Mucosa of descending colon (tissue), 3 donors: Measurements from ENCODE around the gene CSTB. TPM values are rescaled to one million over a fixed set of nuclear protein-coding genes. Genes with fewer than 3 reads are reported as not detected.

Experiments
- ATAC-seq: fragments of 200-7000 bp; cut with Tn5 transposase; one replicate; pipeline ENCODE4 v1.9.1; 2020; ENCODE audit warnings: mild to moderate bottlenecking, moderate library complexity
- DNase-seq, 3 donors: peaks; one replicate each; pipeline ENCODE4 v3.0.0-alpha.2; 2020
- H3K36me3 ChIP-seq: fragments of 200-600 bp; one replicate; pipeline ENCODE4 v1.8.0; 2021; ENCODE audit warnings: low read depth, mild to moderate bottlenecking
- H3K4me1 ChIP-seq: fragments of 200-600 bp; one replicate; pipeline ENCODE4 v1.8.0; 2021; ENCODE audit warnings: low read depth, mild to moderate bottlenecking
- H3K4me3 ChIP-seq: fragments of 200-600 bp; one replicate; pipeline ENCODE4 v1.8.0; 2021; ENCODE audit warnings: mild to moderate bottlenecking
- H3K9me3 ChIP-seq: fragments of 200-600 bp; one replicate; pipeline ENCODE4 v1.8.0; 2021; ENCODE audit warnings: mild to moderate bottlenecking
- intact Hi-C, 2 donors: fragments of 100-400 bp; cut with DNase I in 1 of 2; cut with micrococcal nuclease in 1 of 2; formaldehyde crosslinking; loops; one replicate each; pipeline versions ENCODE4 v1.11.0 to v1.11.1; 2022; cut with DNase I, micrococcal nuclease
- total RNA-seq, 3 donors: library from RNA; stranded (reverse); fragmentation: NEBNext Ultra II Directional in 2 of 3; extraction: Animal tissue kit (Norgen Biotek cat#: 25700) in 2 of 3; gene quantifications; one replicate each; pipeline versions ENCODE4 v1.2.1 to v1.2.4, GENCODE V29; 2021 to 2023
- TF ChIP-seq, protein P1 (sequence below): fragments of 200-600 bp; IDR thresholded peaks from one replicate; pipeline ENCODE4 v1.8.0; 2022; ENCODE audit warnings: antibody characterized with exemption, mild to moderate bottlenecking
- donor health status: DM: no; HTN: no; CAD: no; lungs with moderate emphysema.
- donor health status: DM: no; HTN: no; CAD: no.
- donor health status: DM: no; HTN: yes; CAD: no.

The CSTB gene
- total RNA-seq, 3 donors from 2014 or later: 36.2 to 64.5 (median 56.8) TPM

DNA sequence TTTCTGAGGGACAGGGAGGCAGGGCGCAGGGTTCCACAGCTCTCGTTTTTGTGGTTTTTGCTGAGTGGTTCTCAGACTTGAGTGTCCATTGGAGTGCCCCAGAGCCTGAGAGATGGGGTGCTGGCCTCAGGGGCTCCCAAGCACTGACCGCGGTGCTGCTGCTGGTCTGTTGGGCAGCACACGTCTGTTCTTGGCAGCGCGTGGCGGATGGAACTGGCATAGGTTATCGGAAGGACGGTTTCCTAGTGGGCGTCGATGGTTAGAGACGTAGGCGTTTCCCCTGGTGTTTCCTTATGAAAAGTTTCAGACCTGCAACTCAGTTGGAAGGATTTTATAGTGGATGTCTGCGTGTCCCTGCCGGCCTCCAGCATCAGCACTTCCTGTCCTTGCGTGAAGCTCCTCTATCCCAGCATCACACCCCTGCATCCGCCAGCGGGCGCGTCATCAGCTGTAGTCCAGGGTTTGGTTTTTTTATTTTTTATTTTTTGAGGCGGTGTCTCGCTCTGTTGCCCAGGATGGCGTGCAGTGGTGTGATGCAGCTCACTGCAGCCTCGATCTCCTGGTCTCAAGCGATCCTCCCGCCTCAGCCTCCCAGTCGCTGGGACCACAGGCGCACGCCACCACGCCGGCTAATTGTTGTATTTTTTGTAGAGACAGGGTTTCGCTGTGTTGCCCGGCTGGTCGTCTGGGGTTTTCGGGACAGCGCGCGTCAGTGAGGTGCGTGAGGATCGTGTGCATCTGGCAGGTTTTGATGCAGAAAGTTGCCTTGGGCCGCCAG is 25.1 kb upstream of the CSTB start:
- ATAC-seq (no peak), DNase-seq (no peak)
- Histone ChIP-seq H3K36me3 (peaks cover 14% of the 10 kb centered on the region), H3K9me3 (no peaks in the 10 kb centered on the region), H3K4me1 (no peaks in the 10 kb centered on the region), H3K4me3 (no peak overlapping the region)
- intact Hi-C loops: no loop called here
- TF ChIP-seq, protein P1, sequence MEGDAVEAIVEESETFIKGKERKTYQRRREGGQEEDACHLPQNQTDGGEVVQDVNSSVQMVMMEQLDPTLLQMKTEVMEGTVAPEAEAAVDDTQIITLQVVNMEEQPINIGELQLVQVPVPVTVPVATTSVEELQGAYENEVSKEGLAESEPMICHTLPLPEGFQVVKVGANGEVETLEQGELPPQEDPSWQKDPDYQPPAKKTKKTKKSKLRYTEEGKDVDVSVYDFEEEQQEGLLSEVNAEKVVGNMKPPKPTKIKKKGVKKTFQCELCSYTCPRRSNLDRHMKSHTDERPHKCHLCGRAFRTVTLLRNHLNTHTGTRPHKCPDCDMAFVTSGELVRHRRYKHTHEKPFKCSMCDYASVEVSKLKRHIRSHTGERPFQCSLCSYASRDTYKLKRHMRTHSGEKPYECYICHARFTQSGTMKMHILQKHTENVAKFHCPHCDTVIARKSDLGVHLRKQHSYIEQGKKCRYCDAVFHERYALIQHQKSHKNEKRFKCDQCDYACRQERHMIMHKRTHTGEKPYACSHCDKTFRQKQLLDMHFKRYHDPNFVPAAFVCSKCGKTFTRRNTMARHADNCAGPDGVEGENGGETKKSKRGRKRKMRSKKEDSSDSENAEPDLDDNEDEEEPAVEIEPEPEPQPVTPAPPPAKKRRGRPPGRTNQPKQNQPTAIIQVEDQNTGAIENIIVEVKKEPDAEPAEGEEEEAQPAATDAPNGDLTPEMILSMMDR: no peak

DNA sequence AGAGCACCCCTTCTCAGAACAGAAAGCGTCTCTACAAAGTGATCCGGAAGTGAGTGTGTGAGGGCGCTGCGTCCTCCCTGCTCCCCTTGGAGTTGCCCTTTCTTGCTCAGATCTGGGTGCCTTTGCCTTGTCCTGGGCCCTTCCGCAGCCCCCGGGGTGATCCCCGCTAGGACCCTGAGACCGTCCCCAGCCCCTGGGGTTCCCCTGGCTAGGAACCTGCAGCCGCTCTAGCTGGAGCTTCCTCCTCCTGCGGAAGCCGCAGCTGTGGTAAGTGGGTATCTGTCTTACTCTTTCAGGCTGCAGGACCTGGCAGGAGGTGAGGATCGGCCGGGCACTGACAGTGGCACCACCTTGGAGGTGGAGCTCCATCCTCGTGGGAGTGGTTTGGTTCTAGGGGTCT is 24.5 kb upstream of the CSTB start:
- intact Hi-C loops: no loop called here

DNA sequence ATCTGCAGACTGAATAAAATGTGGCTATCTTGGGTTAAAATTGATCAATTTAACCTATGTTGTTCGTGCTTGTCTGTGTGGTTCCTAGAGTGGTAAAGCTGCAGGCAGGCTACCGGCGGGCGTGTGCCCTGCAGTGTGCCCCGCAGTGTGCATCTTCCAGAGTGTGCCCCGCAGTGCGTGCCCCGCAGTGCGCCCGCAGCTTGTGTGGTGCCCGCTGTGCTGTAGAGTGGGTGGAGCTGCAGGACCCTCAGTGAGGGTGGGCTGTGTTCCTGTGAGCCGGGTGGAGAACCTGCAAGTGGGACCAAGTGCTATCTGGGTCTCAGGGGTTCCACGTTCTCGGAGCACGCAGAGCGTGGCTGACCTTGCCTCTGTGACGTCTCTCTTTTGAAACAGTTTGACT is 24.0 kb upstream of the CSTB start:
- intact Hi-C loops: no loop called here
- no peak for DNase-seq
- peaks cover 18% of the 10 kb centered on the region for H3K36me3 ChIP-seq
- no peak overlapping the region for H3K4me3 ChIP-seq
- TF ChIP-seq, protein P1: no peak
- no peaks in the 10 kb centered on the region for H3K4me1 ChIP-seq
- no peaks in the 10 kb centered on the region for H3K9me3 ChIP-seq
- no peak for ATAC-seq

More for the DNA sequence above, 24.5 kb upstream of the CSTB start:
- ATAC-seq (no peak), DNase-seq (no peak)
- Histone ChIP-seq H3K9me3 (no peaks in the 10 kb centered on the region), H3K36me3 (peaks cover 17% of the 10 kb centered on the region), H3K4me1 (no peaks in the 10 kb centered on the region), H3K4me3 (no peak overlapping the region)
- TF ChIP-seq, protein P1: no peak

DNA sequence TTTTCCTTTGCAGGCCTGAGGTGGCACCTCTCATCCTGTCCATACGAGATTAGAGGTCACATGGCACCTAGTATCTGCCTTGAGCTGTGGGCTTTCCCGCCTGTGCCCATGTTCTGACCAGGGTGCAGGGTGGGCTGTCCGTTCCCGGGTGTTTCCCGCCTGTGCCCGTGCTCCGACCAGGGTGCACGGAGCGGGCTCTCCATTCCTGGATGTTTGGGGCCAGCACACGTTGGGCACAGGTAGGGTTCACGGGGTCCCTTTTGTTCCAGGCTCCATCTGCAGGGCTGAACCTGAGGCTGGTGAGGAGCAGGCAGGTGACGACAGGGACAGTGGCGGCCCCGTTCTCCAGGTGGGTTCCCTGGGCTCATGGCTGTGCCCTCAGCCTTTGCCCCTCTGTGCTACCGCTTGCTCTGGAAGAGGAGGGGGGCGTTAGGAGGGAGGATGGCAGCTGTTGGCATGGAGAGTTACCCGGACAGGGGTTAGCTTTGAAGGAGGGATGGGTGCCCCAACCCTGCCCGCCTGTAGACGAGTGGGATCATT is 23.3 kb upstream of the CSTB start:
- peaks cover 18% of the 10 kb centered on the region for H3K36me3 ChIP-seq
- H3K4me3 ChIP-seq: no peak overlapping the region
- TF ChIP-seq, protein P1: no peak
- H3K9me3 ChIP-seq: no peaks in the 10 kb centered on the region
- DNase-seq: no peak
- no peaks in the 10 kb centered on the region for H3K4me1 ChIP-seq
- no peak for ATAC-seq
- intact Hi-C loops: no loop called here

DNA sequence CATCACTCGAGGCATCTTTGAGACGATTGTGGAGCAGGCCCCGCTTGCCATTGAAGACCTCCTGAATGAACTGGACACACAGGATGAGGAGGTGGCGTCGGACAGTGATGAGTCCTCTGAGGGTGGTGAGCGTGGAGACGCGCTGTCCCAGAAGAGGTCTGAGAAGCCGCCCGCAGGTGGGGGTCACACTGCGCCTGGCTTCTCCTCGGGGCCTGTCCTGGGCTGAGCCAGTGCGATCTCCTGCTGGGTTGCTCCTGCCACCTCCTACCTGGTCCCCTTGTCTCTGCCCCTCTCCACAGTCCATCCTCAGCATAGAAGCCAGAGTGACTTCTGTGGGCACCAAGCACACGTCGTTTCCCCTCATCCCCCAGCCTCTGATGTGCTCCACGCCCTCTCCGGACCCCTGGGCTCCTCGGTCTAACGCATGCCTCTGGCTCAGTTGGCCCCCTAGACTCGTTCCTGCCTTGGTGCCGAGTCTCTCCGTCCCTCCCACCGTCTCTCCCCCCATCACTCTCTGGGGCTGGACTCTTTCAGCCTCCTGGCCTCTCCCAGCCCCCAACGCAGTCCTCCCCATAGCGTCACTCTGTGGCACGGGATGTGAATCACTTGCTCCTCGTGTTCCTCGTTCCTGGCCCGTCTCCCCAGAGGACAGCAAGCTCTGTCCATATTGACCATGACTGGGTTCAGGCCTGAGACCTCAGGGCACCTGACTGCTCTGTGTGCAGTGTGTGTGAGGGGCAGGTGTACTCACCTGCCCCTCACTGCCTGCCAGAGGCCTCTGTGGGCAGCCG is 22.0 kb upstream of the CSTB start:
- Histone ChIP-seq H3K4me3 (no peak overlapping the region), H3K9me3 (no peaks in the 10 kb centered on the region), H3K4me1 (no peaks in the 10 kb centered on the region), H3K36me3 (peaks cover 18% of the 10 kb centered on the region)
- intact Hi-C loops: no loop called here
- DNase-seq: no peak
- TF ChIP-seq, protein P1: no peak
- ATAC-seq: no peak
